Effector memory CD8-positive, alpha-beta T cell (primary cell): ENCODE measurements around the gene FPR1.

Experiments used
- ATAC-seq: fragments of 150-1000 bp; cut with Tn5 transposase; replicated peaks from 2 replicates; pipeline ENCODE4 v1.10.0; 2021; ENCODE audit warnings: mild to moderate bottlenecking, moderate library complexity
- DNase-seq, 3 experiments: peaks; one replicate each; pipeline ENCODE4 v3.0.0; 2021
- H3K27ac Mint-ChIP-seq, 2 donors: one replicate each; pipeline ENCODE4 v1.8.0; 2022; ENCODE audit warnings: mild to moderate bottlenecking in 2 of 2, mixed read lengths in 2 of 2, moderate library complexity in 2 of 2
- H3K27me3 Mint-ChIP-seq, 2 donors: one replicate each; pipeline ENCODE4 v1.8.0; 2022; ENCODE audit warnings: mixed read lengths in 2 of 2
- H3K36me3 Mint-ChIP-seq: one replicate; pipeline ENCODE4 v1.8.0; 2022; ENCODE audit warnings: mild to moderate bottlenecking, moderate library complexity, mixed read lengths; ENCODE audit not compliant: insufficient read depth
- H3K4me1 Mint-ChIP-seq, 2 donors: one replicate each; pipeline ENCODE4 v1.8.0; 2022; ENCODE audit warnings: low read depth in 2 of 2, mixed read lengths in 2 of 2
- H3K4me3 Mint-ChIP-seq, 2 donors: one replicate each; pipeline ENCODE4 v1.8.0; 2022; ENCODE audit warnings: mild to moderate bottlenecking in 2 of 2, mixed read lengths in 2 of 2, moderate library complexity in 2 of 2
- H3K9me3 Mint-ChIP-seq, 2 donors: one replicate each; pipeline ENCODE4 v1.8.0; 2022; ENCODE audit warnings: mixed read lengths in 2 of 2

FPR1 gene

DNA sequence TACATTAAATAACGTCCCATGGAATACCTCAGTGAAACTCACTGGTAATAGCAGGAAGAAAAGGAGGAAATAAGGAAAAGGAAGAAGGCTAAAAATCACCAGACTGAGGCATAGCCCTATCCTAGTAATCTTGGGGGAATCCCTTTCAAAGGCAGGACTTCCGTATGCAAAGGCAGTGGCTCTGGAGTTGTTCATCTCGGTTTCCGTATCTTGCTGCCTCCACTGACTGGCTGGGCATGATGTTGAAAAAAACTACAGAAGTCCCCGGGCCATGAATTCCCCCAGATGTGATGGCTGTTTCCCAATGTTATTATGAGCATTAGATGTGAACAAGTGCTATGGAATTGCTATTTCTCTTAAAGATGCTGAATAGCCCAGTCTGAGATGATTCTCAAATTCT is 14.8 kb upstream of the FPR1 start:
- Mint-ChIP-seq H3K36me3 (no peaks in the 10 kb centered on the region), H3K4me3 (no peak overlapping the region), H3K27me3 (peaks cover 33 to 44% of the 10 kb centered on the region in 2 donors), H3K27ac (no peak overlapping the region), H3K4me1 (no peaks in the 10 kb centered on the region), H3K9me3 (peaks cover 8 to 11% of the 10 kb centered on the region in 2 donors)
- ATAC-seq (no peak), DNase-seq (no peak)

DNA sequence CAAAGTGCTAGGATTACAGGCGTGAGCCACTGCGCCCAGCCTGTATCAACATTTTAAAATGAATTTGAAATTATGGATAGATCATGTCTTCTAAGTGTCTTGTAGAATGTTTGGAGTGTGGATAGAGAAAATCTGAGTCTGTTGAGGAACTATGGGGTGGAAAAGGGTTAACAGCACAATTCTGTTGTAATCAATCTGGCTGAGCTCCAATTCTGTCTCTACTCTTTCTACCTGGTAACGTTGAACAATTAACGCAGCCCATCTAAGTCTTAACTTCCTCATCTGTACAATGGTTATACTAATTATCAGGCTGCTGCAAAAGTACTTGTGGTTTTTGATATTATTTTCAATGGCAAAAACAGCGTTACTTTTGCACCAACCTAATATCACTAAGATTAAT is 13.4 kb upstream of the FPR1 start:
- ATAC-seq (no peak), DNase-seq (no peak)
- H3K36me3 Mint-ChIP-seq: no peaks in the 10 kb centered on the region
- H3K27ac Mint-ChIP-seq: no peak overlapping the region
- H3K4me1 Mint-ChIP-seq: no peaks in the 10 kb centered on the region
- peaks cover 8 to 11% of the 10 kb centered on the region in 2 donors for H3K9me3 Mint-ChIP-seq
- H3K4me3 Mint-ChIP-seq: no peak overlapping the region
- peaks cover 31 to 41% of the 10 kb centered on the region in 2 donors for H3K27me3 Mint-ChIP-seq

DNA sequence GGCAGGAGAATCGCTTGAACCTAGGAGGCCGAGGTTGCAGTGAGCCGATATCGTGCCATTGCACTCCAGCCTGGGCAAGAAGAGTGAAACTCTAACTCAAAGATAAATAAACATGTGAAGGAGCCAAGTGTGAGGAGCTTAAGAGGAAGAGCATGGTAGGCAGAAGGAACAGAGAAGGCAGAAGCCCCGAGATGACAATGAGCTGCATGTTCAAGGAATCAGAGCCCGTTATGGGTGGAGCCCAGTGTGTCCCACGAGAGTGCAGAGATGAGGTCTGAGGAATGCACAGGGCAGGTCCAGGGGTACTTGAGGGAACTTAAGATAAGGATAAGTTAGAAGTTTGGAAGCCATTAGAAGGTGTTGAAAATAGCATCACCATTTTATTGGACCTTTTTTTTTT is 10.0 kb upstream of the FPR1 start:
- H3K4me3 Mint-ChIP-seq: no peak overlapping the region
- H3K36me3 Mint-ChIP-seq: no peaks in the 10 kb centered on the region
- peaks cover 24 to 31% of the 10 kb centered on the region in 2 donors for H3K27me3 Mint-ChIP-seq
- peaks cover 9 to 11% of the 10 kb centered on the region in 2 donors for H3K9me3 Mint-ChIP-seq
- DNase-seq (no peak), ATAC-seq (no peak)
- H3K27ac Mint-ChIP-seq: no peak overlapping the region
- H3K4me1 Mint-ChIP-seq: no peaks in the 10 kb centered on the region

DNA sequence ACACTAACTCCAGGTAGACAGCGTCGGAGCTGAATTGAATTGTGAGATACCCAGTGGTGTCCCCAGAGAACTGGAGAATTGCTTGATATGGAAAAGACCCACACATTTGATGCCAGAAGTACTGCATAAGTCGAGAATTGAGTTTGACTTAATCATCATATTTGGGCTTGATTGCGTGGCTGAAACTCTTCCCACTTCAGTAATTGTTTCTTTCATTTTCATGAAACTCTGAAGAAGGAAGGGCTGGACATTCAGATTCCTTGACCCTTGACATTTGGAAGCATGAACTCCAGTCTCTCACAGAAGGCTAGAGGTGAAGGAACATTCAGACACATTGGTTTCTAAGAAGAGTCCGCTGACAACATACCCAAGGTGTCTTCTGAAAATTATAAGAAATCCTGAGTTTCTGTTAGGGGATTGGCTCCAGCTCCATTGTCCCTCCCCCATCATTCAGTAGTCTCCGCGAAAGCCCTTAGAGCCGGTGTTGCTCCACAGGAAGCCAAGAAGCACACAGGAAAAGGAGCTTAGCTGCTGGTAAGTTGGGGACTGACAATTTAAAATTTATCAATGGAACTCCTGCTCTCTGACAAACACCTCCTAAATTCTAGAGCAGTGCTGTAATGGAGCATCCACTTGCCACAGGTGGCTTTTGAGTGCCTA is 9.1 kb upstream of the FPR1 start, which contains the start of gene FPR2:
FPR2 (plus strand) TSS at position 484 of the 660 bp plus-strand sequence. CDS start 7,479 bp downstream, outside the sequence.
- no peak for ATAC-seq
- H3K27me3 Mint-ChIP-seq: peaks cover 26 to 35% of the 10 kb centered on the region in 2 donors
- H3K4me1 Mint-ChIP-seq: no peaks in the 10 kb centered on the region
- H3K36me3 Mint-ChIP-seq: no peaks in the 10 kb centered on the region
- no peak for DNase-seq
- no peak within 1 kb of the TSS for H3K27ac Mint-ChIP-seq
- H3K4me3 Mint-ChIP-seq: no peak within 1 kb of the TSS
- peaks cover 9 to 12% of the 10 kb centered on the region in 2 donors for H3K9me3 Mint-ChIP-seq

DNA sequence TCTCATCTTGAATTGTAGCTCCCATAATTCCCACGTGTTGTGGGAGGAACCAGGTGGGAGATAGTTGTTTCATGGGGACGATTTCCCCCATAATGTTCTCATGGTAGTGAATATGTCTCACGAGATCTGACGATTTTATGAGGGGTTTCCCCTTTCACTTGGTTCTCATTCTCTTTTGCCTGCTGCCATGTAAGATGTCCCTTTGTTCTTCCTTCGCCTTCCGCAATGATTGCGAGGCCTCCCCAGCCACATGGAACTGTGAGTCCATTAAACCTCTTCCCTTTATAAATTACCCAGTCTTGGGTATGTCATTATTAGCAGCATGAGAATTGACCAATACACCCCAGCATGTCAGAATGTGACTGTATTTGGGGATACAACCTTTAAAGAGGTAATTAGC is 3.9 kb upstream of the FPR1 start:
- Mint-ChIP-seq H3K27ac (no peak overlapping the region), H3K27me3 (peaks cover 6 to 16% of the 10 kb centered on the region in 2 donors), H3K4me3 (no peak overlapping the region), H3K9me3 (peaks cover 4 to 10% of the 10 kb centered on the region in 2 donors), H3K4me1 (no peaks in the 10 kb centered on the region), H3K36me3 (no peaks in the 10 kb centered on the region)
- DNase-seq (no peak), ATAC-seq (no peak)

DNA sequence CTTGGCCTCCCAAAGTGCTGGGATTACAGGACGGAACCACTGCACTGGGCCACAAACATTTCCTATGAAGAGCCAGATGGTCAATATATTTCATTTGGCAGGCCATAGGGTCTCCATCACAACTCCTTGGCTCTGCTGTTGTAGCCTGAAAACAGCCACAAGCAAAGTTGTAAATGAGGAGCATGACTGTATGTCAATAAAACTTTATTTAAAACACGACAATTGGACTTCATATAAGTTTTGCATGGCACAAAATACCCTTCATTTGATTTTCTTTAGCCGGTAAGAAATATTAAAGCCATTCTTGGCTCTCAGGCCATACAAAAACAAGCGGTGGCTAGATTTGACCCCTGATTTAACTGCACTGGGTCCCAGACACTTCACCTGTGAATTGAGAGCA is 3.1 kb upstream of the FPR1 start:
- H3K36me3 Mint-ChIP-seq: no peaks in the 10 kb centered on the region
- H3K4me1 Mint-ChIP-seq: no peaks in the 10 kb centered on the region
- DNase-seq: no peak
- no peak for ATAC-seq
- peaks cover 4 to 10% of the 10 kb centered on the region in 2 donors for H3K9me3 Mint-ChIP-seq
- no peak overlapping the region for H3K4me3 Mint-ChIP-seq
- peaks cover 6 to 16% of the 10 kb centered on the region in 2 donors for H3K27me3 Mint-ChIP-seq
- H3K27ac Mint-ChIP-seq: no peak overlapping the region

DNA sequence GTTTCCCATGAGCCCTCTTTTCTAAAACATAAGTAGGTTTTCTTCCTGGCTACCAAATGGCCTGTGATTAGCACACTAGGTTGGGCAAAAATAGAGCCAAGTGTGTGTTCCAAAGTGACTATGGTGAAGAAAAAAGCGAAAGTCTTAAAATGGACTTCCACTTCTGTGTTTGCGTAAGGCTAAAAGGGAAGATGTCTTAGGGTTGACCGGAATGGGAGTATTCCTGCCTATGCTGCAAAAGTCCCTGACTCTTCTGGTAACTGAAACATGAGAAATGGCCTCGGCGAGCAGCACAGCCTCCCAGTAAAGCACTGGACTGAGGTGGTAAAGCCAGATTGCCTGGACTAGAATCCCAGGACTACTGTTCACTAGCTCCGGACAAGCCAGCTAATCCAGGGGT is 2.4 kb upstream of the FPR1 start:
- Mint-ChIP-seq H3K9me3 (peaks cover 4 to 10% of the 10 kb centered on the region in 2 donors), H3K4me3 (no peak overlapping the region), H3K36me3 (no peaks in the 10 kb centered on the region), H3K27ac (no peak overlapping the region), H3K27me3 (peaks cover 6 to 16% of the 10 kb centered on the region in 2 donors), H3K4me1 (no peaks in the 10 kb centered on the region)
- no peak for ATAC-seq
- no peak for DNase-seq

DNA sequence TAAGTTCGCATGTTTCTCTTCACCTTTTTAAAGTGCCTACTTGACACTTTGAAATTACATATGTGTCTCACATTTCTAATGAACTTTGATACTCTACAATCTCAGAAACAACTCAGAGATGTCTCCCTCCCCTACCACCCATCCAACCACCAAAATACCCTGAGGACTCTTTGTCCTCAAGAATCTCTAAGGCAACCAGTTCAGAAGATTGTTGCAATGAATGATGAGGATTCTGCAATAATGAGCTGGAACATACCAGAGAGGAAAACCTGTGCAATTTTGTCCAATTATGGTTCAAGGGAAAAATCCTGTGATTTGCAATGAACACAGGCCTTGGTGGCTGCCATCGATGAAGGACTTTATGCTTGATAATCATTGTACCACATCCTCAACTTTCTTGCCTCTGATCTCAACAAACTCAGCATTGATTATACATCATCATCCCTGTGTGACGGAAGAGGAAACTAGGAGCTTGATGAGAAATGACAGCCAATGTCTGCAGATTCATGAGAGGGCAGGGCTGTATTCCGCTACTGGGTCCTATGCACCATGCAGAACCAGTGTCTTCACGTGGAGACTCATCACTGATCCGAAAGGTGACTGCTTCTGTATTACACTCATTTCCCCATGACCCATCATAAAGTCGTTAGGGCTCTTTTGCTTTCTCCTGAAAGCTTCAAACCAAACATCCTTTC is 1.1 kb downstream of the FPR1 start:
- DNase-seq: no peak
- no peak for ATAC-seq
- H3K9me3 Mint-ChIP-seq: peaks cover 2 to 6% of the 10 kb centered on the region in 2 donors
- H3K27me3 Mint-ChIP-seq: peaks cover 0 to 7% of the 10 kb centered on the region in 2 donors
- no peaks in the 10 kb centered on the region for H3K4me1 Mint-ChIP-seq
- H3K27ac Mint-ChIP-seq: no peak overlapping the region
- H3K4me3 Mint-ChIP-seq: no peak overlapping the region
- H3K36me3 Mint-ChIP-seq: peaks cover 3% of the 10 kb centered on the region

DNA sequence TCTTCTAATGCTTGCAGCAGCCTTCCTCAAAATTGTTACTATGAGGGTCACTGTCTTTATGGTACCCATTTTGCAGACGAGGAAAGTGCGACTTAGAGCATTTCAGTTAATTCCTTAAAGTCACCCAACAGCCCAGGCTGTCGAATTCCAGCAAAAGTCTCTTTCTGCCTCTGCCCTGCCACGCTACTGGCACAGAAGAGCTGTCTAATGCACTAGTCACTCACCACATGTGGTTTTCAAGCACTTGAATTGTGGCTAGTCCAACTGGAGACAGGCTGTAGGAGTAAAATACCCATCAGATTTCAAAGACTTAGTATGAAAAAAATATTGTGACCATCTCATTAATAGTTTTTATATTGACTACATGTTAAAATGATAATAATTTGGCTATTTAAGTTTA is 1.7 kb downstream of the FPR1 start:
- DNase-seq (no peak), ATAC-seq (no peak)
- H3K9me3 Mint-ChIP-seq: peaks cover under 1 to 2% of the 10 kb centered on the region in 2 donors
- H3K4me1 Mint-ChIP-seq: no peaks in the 10 kb centered on the region
- peaks cover 3% of the 10 kb centered on the region for H3K36me3 Mint-ChIP-seq
- H3K27ac Mint-ChIP-seq: no peak overlapping the region
- H3K27me3 Mint-ChIP-seq: peaks cover 0 to 1% of the 10 kb centered on the region in 2 donors
- no peak overlapping the region for H3K4me3 Mint-ChIP-seq

DNA sequence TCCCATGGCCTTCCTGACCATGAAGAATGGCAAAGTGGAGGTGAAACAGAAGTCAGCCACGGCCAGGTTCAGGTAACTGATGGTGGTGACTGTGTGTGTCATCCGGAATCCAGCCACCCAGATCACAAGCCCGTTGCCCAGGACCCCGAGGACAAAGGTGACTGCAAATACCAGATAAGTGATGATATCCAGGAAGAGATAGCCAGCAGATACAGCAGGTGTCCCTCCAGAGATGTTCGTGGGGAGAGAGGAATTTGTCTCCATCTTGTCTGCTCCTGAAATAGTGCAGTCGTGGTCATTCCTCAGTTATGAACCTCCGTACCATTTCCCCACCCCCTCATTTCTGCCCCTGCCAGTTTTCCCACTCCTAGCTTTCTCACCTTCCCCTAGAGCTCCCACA is 4.9 kb downstream of the FPR1 start:
- no peak overlapping the region for H3K4me3 Mint-ChIP-seq
- DNase-seq (no peak), ATAC-seq (no peak)
- peaks cover 0 to 2% of the 10 kb centered on the region in 2 donors for H3K9me3 Mint-ChIP-seq
- peaks cover 0 to 12% of the 10 kb centered on the region in 2 donors for H3K27me3 Mint-ChIP-seq
- no peak overlapping the region for H3K27ac Mint-ChIP-seq
- no peaks in the 10 kb centered on the region for H3K4me1 Mint-ChIP-seq
- H3K36me3 Mint-ChIP-seq: peaks cover 3% of the 10 kb centered on the region

DNA sequence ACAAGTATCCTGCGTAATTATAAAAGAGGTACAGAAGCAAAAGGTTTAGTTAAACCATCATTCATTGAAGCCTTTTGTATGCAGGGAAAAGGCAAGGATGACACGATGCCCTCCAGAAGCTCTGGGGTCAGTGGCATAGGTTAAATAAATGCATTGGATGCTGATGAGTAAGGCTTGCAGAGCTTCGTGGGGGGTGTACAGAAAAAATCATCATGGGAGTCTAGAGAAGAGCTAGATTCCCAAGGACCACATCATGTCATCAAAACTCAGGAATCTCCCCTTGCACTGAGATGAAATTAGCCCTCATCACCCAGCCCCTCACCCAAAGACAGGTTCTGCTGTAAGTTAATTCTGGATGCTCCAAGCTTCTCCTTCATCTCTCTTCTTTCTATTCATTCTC is 8.3 kb downstream of the FPR1 start:
- Mint-ChIP-seq H3K4me3 (no peak overlapping the region), H3K9me3 (no peaks in the 10 kb centered on the region), H3K27me3 (peaks cover 10 to 12% of the 10 kb centered on the region in 2 donors), H3K27ac (no peak overlapping the region), H3K4me1 (no peaks in the 10 kb centered on the region), H3K36me3 (peaks cover 3% of the 10 kb centered on the region)
- ATAC-seq: no peak
- DNase-seq: no peak

DNA sequence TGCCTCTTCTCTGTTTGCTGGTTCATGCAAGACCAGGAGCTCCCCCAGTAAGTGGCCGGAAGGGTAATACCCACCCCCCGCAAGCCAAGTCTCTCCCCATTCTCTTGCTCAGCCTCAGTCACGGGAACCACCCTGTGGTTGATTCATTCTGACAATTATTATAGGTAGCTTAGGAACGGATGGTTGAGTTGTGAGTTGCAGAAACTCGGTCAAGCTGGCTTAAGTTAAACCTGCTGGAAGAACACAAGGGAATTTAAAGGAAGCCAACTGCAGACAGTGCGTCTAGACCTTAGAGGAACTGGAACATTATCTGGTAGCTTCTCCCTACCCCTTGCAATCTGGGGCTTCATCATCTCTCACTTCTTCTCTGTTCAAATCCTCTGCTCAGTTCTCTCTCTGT is 8.9 kb downstream of the FPR1 start:
- no peaks in the 10 kb centered on the region for H3K9me3 Mint-ChIP-seq
- H3K36me3 Mint-ChIP-seq: peaks cover 3% of the 10 kb centered on the region
- H3K4me3 Mint-ChIP-seq: no peak overlapping the region
- DNase-seq (no peak), ATAC-seq (no peak)
- H3K4me1 Mint-ChIP-seq: no peaks in the 10 kb centered on the region
- H3K27ac Mint-ChIP-seq: no peak overlapping the region
- H3K27me3 Mint-ChIP-seq: peaks cover 10 to 12% of the 10 kb centered on the region in 2 donors

DNA sequence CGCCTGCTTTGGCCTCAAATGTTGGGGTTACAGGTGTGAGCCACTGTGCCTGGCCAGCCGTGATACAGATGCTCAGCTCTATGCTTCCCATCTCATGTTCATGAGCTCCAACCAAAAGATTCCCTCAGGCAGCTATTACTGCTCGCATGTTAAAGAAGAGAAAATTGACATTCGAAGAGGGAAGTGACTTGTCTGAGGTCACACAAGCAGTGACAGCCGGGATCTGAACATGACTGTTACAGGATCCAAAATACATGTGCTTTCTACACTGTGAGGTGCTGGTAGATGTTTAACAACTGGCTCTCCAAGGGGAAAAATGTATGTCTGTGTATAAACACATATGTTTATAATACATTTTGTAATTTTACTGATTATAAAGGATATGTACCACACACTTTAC is 11.3 kb downstream of the FPR1 start:
- H3K36me3 Mint-ChIP-seq: no peaks in the 10 kb centered on the region
- ATAC-seq: no peak
- no peak overlapping the region for H3K4me3 Mint-ChIP-seq
- no peak for DNase-seq
- no peaks in the 10 kb centered on the region for H3K4me1 Mint-ChIP-seq
- no peaks in the 10 kb centered on the region for H3K9me3 Mint-ChIP-seq
- no peak overlapping the region for H3K27ac Mint-ChIP-seq
- peaks cover 12 to 30% of the 10 kb centered on the region in 2 donors for H3K27me3 Mint-ChIP-seq
